ENCODE results near the gene UPK3A. TPM values are rescaled to one million over a fixed set of nuclear protein-coding genes. Genes with fewer than 3 reads are reported as not detected.

UPK3A gene
- total and polyA plus RNA-seq, 2 of the 13 experiments (the other 11 are each of a cell fraction or from before 2014, with no cell fraction given), result 10.5 to 13.8 TPM

DNA sequence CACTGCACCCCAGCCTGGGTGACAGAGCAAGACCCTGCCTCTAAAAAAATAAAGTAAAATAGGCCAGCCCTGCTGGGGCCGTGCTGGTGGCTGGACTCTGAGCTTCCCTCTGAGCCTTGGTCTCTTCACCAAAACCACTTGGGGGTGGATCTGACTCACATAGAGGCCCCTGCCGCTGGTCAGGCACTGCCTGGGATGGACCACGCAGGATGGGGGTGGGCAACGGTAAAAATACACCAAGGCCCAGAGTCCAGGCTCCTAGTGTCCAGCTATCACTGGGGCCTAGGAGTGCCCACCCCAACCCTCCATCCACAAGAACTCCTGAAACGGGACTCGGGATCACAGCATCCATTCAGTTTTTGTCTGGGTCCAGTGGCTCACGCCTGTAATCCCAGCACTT, 12.3 kb upstream of the UPK3A start (continued):
- TF ChIP-seq HMGXB4 (CRISPR knock-in tag; IDR thresholded peaks at IDR 0.05; ENCODE audit: borderline replicate concordance in 1 of 2, low read depth in 1 of 2) (no peak), ZNF598 (CRISPR knock-in tag; IDR thresholded peaks at IDR 0.05; ENCODE audit: borderline replicate concordance) (no peak), ZNF335 (CRISPR knock-in tag; IDR thresholded peaks at IDR 0.05) (no peak), PBX2 (CRISPR knock-in tag; IDR thresholded peaks at IDR 0.05) (no peak), ZMYM4 (CRISPR knock-in tag; IDR thresholded peaks at IDR 0.05) (no peak), ZNF547 (CRISPR knock-in tag; IDR thresholded peaks at IDR 0.05) (no peak), NR1H2 (CRISPR knock-in tag; IDR thresholded peaks at IDR 0.05; ENCODE audit: borderline replicate concordance, low read depth) (no peak), ZNF788 (CRISPR knock-in tag; IDR thresholded peaks at IDR 0.05; ENCODE audit: borderline replicate concordance) (no peak; the same call in 1 of the 2 replicates), ZNF318 (CRISPR knock-in tag; IDR thresholded peaks at IDR 0.05) (no peak), GATAD2A (CRISPR knock-in tag; IDR thresholded peaks at IDR 0.05) (peak; percentile 59), NFYB (CRISPR knock-in tag; IDR thresholded peaks at IDR 0.05) (no peak), KDM2A (CRISPR knock-in tag; IDR thresholded peaks at IDR 0.05; ENCODE audit: borderline replicate concordance, low read depth) (peak; percentile 38; the same call in 1 of the 2 replicates), ZNF570 (CRISPR knock-in tag; IDR thresholded peaks at IDR 0.05; ENCODE audit: borderline replicate concordance) (no peak), ETV6 (CRISPR knock-in tag; conservative IDR thresholded peaks at IDR 0.05) (no peak)
- TF ChIP-seq, protein P1, sequence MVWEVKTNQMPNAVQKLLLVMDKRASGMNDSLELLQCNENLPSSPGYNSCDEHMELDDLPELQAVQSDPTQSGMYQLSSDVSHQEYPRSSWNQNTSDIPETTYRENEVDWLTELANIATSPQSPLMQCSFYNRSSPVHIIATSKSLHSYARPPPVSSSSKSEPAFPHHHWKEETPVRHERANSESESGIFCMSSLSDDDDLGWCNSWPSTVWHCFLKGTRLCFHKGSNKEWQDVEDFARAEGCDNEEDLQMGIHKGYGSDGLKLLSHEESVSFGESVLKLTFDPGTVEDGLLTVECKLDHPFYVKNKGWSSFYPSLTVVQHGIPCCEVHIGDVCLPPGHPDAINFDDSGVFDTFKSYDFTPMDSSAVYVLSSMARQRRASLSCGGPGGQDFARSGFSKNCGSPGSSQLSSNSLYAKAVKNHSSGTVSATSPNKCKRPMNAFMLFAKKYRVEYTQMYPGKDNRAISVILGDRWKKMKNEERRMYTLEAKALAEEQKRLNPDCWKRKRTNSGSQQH (CRISPR knock-in tag; IDR thresholded peaks at IDR 0.05; ENCODE audit: low read depth), result no peak
- TF ChIP-seq, protein P2, sequence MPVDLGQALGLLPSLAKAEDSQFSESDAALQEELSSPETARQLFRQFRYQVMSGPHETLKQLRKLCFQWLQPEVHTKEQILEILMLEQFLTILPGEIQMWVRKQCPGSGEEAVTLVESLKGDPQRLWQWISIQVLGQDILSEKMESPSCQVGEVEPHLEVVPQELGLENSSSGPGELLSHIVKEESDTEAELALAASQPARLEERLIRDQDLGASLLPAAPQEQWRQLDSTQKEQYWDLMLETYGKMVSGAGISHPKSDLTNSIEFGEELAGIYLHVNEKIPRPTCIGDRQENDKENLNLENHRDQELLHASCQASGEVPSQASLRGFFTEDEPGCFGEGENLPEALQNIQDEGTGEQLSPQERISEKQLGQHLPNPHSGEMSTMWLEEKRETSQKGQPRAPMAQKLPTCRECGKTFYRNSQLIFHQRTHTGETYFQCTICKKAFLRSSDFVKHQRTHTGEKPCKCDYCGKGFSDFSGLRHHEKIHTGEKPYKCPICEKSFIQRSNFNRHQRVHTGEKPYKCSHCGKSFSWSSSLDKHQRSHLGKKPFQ (CRISPR knock-in tag; IDR thresholded peaks at IDR 0.05; ENCODE audit: insufficient replicate concordance), result no peak
